Medulla oblongata (tissue), 1 donor: ENCODE data around the gene TIMM50.

Experiments used
- DNase-seq: peaks from one replicate; pipeline ENCODE4 v3.0.0-alpha.2; 2015; ENCODE audit errors: extremely low spot score

TIMM50 gene

DNA sequence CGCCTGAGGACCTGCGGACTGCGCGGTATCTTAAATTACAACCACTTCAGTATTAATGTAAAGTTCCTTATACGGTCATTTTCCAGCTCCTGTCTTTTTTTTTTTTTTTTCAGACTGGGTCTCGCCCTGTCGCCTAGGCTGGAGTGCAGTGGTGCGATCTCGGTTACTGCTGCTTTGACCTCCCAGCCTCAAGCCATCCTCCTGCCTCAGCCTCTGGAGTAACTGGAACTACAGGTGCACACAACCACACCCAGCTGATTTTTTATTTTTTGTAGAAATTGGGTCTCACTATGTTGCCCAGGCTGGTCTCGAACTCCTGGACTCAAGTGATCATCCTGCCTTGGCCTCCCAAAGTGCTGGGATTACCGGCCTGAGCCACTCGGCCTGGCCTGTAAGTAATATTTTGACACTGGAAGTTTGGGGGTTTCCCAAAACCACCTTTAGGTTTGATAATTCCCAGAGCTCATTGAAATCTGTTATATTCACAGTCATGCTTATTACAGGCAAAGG lies 52.4 kb downstream of the TIMM50 start:
- no peak for DNase-seq

DNA sequence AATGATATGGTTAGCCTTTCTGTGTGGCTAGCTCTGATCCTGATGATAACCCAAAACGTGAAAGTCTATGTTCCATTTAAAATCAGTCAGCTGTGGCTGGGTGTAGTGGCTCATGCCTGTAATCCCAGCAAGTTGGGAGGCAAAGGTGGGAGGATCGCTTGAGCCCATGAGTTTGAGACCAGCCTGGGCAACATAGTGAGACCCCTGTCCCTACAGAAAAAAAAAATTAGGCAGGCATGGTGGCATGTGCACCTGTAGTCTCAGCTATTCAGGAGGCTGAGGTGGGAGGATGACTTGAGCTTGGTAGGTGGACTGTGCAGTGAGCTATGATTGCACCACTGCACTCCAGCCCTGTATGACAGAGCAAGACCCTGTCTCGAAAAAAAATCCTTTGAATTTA lies 53.2 kb downstream of the TIMM50 start:
- no peak for DNase-seq

DNA sequence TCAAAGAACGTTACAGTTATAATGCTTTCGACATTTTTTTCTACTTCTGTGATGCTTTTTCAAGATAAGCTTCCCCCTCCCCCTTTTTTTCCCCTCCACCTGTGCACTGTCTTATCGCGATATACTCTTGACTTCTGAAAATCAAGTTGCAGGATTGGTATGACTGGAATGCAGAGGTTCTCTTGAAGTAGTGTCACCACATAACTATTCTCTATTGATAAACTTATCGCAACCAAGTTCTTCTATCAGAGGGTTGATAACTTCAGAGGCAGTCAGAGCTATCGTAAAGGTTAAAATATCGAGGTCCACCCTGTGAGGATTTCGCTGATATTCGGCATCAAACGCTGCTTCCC lies 58.5 kb downstream of the TIMM50 start:
- no peak for DNase-seq

DNA sequence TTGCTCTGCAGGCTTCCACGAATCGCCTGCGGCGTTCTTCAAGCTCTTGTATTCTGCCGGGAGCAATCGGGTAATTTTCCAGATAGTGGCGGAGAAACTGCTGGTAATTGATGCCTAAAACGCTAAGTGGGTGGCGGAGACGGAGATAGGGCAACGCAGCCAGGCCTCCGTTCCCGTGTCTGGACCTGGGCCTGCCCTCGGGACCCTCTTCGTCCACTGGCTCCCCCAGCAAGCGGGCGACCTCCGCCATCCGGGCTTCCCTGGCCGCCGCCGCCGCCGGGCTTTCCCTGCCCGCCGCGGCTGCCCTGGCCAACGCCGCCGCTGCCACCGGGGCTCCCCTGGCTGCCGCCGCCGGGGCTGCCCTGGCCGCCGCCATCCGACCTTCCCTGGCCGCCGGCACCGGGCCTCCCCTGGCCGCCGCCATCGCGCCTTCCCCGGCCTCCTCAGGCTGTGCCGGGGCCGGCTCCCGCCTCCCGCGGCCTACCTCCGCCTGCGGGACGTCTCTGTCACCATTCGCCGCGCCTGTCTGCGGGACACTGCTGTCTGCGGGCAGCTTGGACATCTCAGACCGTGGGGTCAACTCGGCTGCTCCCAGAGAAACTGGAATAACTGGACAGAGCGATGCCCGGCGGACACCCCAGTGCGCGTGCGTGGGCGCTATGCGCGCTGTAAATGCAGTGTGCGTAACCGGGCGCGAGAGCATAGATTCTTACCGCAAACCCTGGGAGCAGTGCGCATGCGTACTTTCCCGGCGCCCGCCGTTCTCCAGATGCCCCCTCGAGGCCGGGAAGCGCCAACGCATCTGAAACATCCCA lies 59.1 kb downstream of the TIMM50 start, which contains the start of gene EID2:
TSS of gene EID2 (minus strand) at position 644 of the 815 bp plus-strand sequence. CDS start at position 562, 82 bp downstream.
- DNase-seq, result peak; percentile 97

DNA sequence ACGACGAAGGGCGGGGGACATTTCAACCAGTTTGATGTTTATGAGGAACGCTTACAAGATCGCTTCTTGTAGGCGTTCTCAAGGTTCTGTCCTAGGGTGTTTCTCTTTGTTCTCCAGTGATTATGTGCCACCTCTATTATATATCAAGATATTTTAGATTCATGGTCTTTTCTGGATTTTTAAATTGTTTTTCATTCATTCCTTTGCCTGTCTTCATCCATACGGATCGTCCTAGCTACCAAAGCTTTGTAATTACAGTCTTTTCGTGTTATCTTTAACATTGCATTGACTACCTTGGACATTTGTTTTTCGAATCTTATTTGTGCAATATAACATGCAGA lies 59.7 kb downstream of the TIMM50 start:
- no peak for DNase-seq
